AG04450 (cell line): Measurements from ENCODE around the gene KCTD16. TPM values are rescaled to one million over a fixed set of nuclear protein-coding genes. Genes with fewer than 3 reads are reported as not detected.

ENCODE experiments used
- CTCF ChIA-PET: fragments of 300-600, 350-600 bp; formaldehyde crosslinking; extraction: SDS; loops from one replicate; lab custom pipeline; 2022; ENCODE audit warnings: antibody characterized with exemption, inconsistent platforms; lab: Charles Lee
- POLR2A ChIA-PET: fragments of 350-600 bp; formaldehyde crosslinking; extraction: SDS; loops from one replicate; lab custom pipeline; 2021; ENCODE audit warnings: antibody characterized with exemption, inconsistent platforms; lab: Yijun Ruan, JAX
- DNase-seq: peaks from one replicate; pipeline ENCODE4 v3.0.0-alpha.2; 2011; ENCODE audit warnings: low read depth, low spot score
- H3K27ac ChIP-seq: one replicate; pipeline ENCODE4 v1.5.1; 2012; ENCODE audit warnings: low read depth, low read length, control low read depth
- H3K27me3 ChIP-seq: one replicate; pipeline ENCODE4 v1.6.0; 2012; ENCODE audit warnings: low read length; ENCODE audit not compliant: control insufficient read depth, insufficient read depth
- H3K4me3 ChIP-seq: 2 replicates; pipeline ENCODE4 v1.5.1; 2011; ENCODE audit warnings: mild to moderate bottlenecking, low read depth, low read length, control low read depth
- H3K9me3 ChIP-seq: 2 replicates; pipeline ENCODE4 v1.5.1; 2012; ENCODE audit warnings: low read length; ENCODE audit not compliant: control insufficient read depth, insufficient read depth
- polyA plus RNA-seq: library from polyadenylated mRNA; depleted of rRNA; stranded (reverse); fragments of >200 nt; gene quantifications from 2 replicates; pipeline ENCODE4 v1.2.3, GENCODE V29; 2011
- TF ChIP-seq, protein P1 (sequence below): IDR thresholded peaks from 2 replicates; pipeline ENCODE4 v1.5.1; 2011; ENCODE audit warnings: low read depth, low read length, control low read depth, inconsistent platforms

KCTD16 gene
- polyA plus RNA-seq, 1 experiment, result 0.38 TPM

DNA sequence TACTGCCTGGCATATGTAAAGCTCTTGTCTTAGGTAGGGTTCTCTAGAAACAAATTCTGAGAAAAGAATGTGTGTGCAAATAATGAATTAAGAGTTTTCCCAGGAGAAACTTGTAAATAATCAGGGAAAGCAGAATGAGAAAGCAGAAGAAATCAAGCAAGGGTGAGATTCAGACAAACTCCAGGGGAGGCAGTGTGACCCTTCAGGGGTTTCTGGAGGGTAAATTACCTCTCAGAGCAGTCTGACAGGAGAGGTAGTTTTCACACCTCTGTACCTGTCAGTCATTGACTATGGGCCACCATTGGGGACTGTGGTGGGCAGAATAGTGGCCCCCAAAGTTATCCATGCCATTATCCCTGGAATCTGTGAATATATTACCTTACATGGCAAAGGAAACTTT lies 124.6 kb downstream of the KCTD16 start:
- H3K27ac ChIP-seq, result no peak overlapping the region

DNA sequence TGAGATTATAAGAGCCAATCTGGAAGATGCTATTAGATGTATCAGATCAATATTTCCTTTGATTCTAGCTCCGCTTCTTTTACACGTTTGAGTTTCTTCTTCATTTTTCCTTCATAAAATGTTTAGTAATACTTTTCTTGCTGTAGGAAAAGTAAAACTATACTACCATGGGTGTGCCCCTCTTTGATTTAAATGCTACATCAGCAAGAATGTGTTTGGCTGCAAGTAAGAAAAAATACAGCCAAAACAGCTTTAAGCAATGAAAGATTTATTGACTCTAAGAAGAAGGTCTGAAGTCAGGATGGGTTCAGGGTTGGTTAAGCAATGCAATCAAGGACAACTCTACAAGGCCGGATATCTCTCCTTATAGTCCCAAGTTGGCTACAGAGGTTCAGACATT lies 126.4 kb downstream of the KCTD16 start:
- H3K4me3 ChIP-seq, result no peak overlapping the region
- no peak overlapping the region for H3K27ac ChIP-seq
- ChIA-PET POLR2A (no interaction called here), CTCF (no interaction called here)
- TF ChIP-seq, protein P1, sequence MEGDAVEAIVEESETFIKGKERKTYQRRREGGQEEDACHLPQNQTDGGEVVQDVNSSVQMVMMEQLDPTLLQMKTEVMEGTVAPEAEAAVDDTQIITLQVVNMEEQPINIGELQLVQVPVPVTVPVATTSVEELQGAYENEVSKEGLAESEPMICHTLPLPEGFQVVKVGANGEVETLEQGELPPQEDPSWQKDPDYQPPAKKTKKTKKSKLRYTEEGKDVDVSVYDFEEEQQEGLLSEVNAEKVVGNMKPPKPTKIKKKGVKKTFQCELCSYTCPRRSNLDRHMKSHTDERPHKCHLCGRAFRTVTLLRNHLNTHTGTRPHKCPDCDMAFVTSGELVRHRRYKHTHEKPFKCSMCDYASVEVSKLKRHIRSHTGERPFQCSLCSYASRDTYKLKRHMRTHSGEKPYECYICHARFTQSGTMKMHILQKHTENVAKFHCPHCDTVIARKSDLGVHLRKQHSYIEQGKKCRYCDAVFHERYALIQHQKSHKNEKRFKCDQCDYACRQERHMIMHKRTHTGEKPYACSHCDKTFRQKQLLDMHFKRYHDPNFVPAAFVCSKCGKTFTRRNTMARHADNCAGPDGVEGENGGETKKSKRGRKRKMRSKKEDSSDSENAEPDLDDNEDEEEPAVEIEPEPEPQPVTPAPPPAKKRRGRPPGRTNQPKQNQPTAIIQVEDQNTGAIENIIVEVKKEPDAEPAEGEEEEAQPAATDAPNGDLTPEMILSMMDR, result no peak
- no peaks in the 10 kb centered on the region for H3K9me3 ChIP-seq
- H3K27me3 ChIP-seq, result no peaks in the 10 kb centered on the region
- no peak for DNase-seq

More for the DNA sequence above, 124.6 kb downstream of the KCTD16 start:
- H3K27me3 ChIP-seq, result no peaks in the 10 kb centered on the region
- no peak for DNase-seq
- TF ChIP-seq, protein P1, result no peak
- H3K4me3 ChIP-seq, result no peak overlapping the region
- no peaks in the 10 kb centered on the region for H3K9me3 ChIP-seq
- ChIA-PET POLR2A (no interaction called here), CTCF (no interaction called here)

DNA sequence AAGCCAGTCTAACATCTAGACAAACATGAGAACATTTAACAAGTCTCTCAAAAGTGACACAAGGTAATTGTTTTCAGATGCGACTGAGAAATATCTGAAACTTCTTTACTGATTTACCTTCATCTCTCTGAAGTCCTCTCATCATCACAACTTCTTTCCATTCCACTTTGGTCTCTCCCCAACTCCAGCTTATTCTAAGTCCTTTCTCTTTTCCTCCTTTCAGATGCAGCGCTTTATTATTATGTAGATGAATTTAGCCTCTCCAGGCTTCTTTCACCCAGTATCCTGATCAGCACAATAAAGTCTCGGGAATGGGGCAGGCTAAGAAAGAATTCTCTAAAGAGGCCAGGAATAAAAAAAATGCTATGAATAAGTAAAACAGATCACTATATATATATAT lies 128.0 kb downstream of the KCTD16 start:
- no peak overlapping the region for H3K4me3 ChIP-seq
- no peaks in the 10 kb centered on the region for H3K9me3 ChIP-seq
- DNase-seq, result no peak
- TF ChIP-seq, protein P1, result no peak
- no peaks in the 10 kb centered on the region for H3K27me3 ChIP-seq
- ChIA-PET CTCF (no interaction called here), POLR2A (no interaction called here)
- no peak overlapping the region for H3K27ac ChIP-seq

DNA sequence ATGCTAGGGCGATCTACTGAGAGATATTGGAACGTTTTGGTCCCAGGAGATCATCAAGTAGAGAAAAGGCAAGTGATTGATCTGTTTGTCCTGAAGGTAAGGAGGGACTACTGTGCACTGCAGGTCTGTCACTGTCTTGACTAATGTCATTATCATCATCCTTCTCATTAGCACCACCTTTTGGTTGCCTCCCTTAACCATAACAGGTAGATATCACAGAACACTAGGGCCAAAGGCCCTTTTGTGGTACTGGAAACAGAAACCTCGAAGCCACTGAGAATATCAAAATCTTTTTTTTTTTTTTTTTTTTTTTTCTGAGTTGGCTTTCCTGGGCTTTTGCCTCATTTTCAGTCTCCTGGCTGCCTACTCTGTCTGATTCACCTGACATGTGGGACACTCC lies 134.0 kb downstream of the KCTD16 start:
- no peaks in the 10 kb centered on the region for H3K27me3 ChIP-seq
- H3K27ac ChIP-seq, result no peak overlapping the region
- ChIA-PET POLR2A (no interaction called here), CTCF (no interaction called here)
- no peak overlapping the region for H3K4me3 ChIP-seq
- TF ChIP-seq, protein P1, result no peak
- no peak for DNase-seq
- no peaks in the 10 kb centered on the region for H3K9me3 ChIP-seq

DNA sequence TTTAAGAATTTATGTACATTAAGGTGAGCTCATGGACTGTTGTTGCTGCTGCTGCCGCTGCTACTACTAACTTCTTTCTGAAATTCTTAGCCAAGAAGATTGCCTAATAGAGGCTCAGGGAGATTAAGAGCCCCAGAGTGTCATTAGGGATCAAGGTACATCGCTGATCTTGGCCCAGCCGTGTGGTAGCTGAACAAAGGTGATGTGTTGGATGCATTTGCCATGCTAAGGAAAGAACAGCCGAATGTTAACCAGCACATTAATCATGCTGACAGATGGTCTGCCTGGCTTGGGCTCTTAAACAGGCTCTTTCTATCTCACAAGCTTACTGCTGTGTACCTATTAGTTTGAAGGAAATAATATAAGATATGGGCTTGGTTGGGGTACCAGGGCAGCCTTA lies 137.1 kb downstream of the KCTD16 start:
- ChIA-PET POLR2A (no interaction called here), CTCF (no interaction called here)
- Histone ChIP-seq H3K9me3 (no peaks in the 10 kb centered on the region), H3K4me3 (no peak overlapping the region), H3K27me3 (no peaks in the 10 kb centered on the region), H3K27ac (no peak overlapping the region)
- TF ChIP-seq, protein P1, result no peak
- no peak for DNase-seq
